SK-N-SH treated with all-trans-retinoic acid at 6 μM for 48 hours (cell line): Measurements from ENCODE around the gene SLC25A41.

Source experiments
- ESRRG ChIP-seq: fragments of 250-450 bp; sonication (Bioruptor Pico); IDR thresholded peaks from 2 replicates; pipeline ENCODE4 v1.6.1; 2021; ENCODE audit warnings: mild to moderate bottlenecking
- GLIS3 ChIP-seq: fragments of 250-450 bp; sonication (Bioruptor Pico); IDR thresholded peaks from 2 replicates; pipeline ENCODE4 v1.5.0; 2020; ENCODE audit warnings: mild to moderate bottlenecking, moderate library complexity
- RARB ChIP-seq: fragments of 250-450 bp; sonication (Bioruptor Pico); IDR thresholded peaks from 2 replicates; pipeline ENCODE4 v1.8.0; 2021; ENCODE audit warnings: mild to moderate bottlenecking, moderate library complexity
- TCF4 ChIP-seq: fragments of 250-450 bp; sonication (Bioruptor Pico); IDR thresholded peaks from 2 replicates; pipeline ENCODE4 v1.8.0; 2021; ENCODE audit warnings: mild to moderate bottlenecking, moderate library complexity, borderline replicate concordance
- ZC3H10 ChIP-seq: fragments of 250-450 bp; sonication (Bioruptor Pico); IDR thresholded peaks from 2 replicates; pipeline ENCODE4 v1.5.1; 2021; ENCODE audit warnings: mild to moderate bottlenecking, moderate library complexity
- ZNF565 ChIP-seq: fragments of 450-650 bp; formaldehyde crosslinking; conservative IDR thresholded peaks from 2 replicates; pipeline ENCODE4 v1.5.0; 2020; ENCODE audit warnings: low read depth, mild to moderate bottlenecking, moderate library complexity

DNA sequence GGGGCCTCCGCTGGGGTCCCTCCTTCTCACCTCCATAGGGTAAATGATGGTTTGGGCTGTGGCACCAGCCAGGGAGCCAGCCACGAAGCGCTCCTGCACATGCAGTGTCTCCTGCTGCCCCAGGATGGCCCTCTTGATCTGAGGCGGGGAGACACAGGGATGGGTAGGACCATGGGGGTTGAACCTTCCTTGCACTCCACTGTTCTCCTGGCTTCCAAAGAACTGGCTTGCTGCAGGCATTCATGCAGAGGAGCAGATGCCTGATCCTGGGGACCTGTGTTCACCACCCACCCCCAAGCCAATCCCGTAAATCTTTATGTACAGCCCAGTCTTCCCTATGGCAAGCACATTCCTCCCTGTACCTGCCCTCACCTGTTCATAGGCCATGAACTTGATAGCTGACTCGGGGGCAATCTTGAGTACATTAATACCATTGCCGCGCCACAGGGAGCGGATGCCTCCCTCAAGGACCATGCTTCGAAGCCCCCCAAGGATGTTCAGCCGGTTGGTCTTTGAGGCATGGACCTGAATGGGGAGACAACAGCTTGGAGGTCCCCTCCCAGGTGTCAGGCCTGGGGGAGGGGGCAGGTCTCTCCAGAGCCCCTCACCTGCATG lies 20.5 kb upstream of the SLC25A41 start:
- TF ChIP-seq RARB (no peak), ZC3H10 (CRISPR knock-in tag) (no peak), ESRRG (no peak), TCF4 (CRISPR knock-in tag) (no peak), ZNF565 (CRISPR knock-in tag) (no peak), GLIS3 (CRISPR knock-in tag) (no peak)
